ENCODE results near the gene DEF6. TPM values are rescaled to one million over a fixed set of nuclear protein-coding genes. Genes with fewer than 3 reads are reported as not detected.

DEF6 gene
- total and polyA plus RNA-seq, 2 of the 13 experiments (the other 11 are each of a cell fraction or from before 2014, with no cell fraction given) = 5.2 to 10.0 TPM

- TF ChIP-seq ARID4A (CRISPR knock-in tag; IDR thresholded peaks at IDR 0.05; ENCODE audit: borderline replicate concordance) (peak; percentile 66; the same call in 1 of the 2 replicates), ZNF331 (CRISPR knock-in tag; IDR thresholded peaks at IDR 0.05) (peak; percentile 83), REPIN1 (CRISPR knock-in tag; IDR thresholded peaks at IDR 0.05; ENCODE audit: borderline replicate concordance, low read depth) (peak; percentile 55; the same call in 1 of the 2 replicates), HOXA3 (CRISPR knock-in tag; IDR thresholded peaks at IDR 0.05) (peak; percentile 85), KAT8 (CRISPR knock-in tag; IDR thresholded peaks at IDR 0.05) (peak; percentile 79), RFXAP (CRISPR knock-in tag; IDR thresholded peaks at IDR 0.05; ENCODE audit: borderline replicate concordance) (0 out of 2 replicates have a peak, but pooled peaks have one; percentile 41), GABPB1 (CRISPR knock-in tag; IDR thresholded peaks at IDR 0.05) (peak; percentile 50), KDM3A (CRISPR knock-in tag; IDR thresholded peaks at IDR 0.05; ENCODE audit: low read depth) (peak; percentile 85), TFDP1 (CRISPR knock-in tag; IDR thresholded peaks at IDR 0.05; ENCODE audit: borderline replicate concordance) (peak; percentile 39; the same call in 1 of the 2 replicates), ZNF501 (CRISPR knock-in tag; IDR thresholded peaks at IDR 0.05) (peak; percentile 34; the same call in 1 of the 2 replicates), LBX2 (CRISPR knock-in tag; IDR thresholded peaks at IDR 0.05; ENCODE audit: borderline replicate concordance) (peak; percentile 74; the same call in 1 of the 2 replicates), ZNF292 (CRISPR knock-in tag; IDR thresholded peaks at IDR 0.05; ENCODE audit: borderline replicate concordance, low read depth) (peak; percentile 98; the same call in 1 of the 2 replicates), BCL3 (CRISPR knock-in tag; IDR thresholded peaks at IDR 0.05) (peak; percentile 72; the same call in 1 of the 2 replicates), MYNN (CRISPR knock-in tag; IDR thresholded peaks at IDR 0.05; ENCODE audit: low read depth) (peak; percentile 98; the same call in 1 of the 2 replicates), ZNF343 (CRISPR knock-in tag; IDR thresholded peaks at IDR 0.05) (0 out of 2 replicates have a peak, but pooled peaks have one; percentile 38), DRAP1 (CRISPR knock-in tag; IDR thresholded peaks at IDR 0.05) (peak; percentile 83), MNT (IDR thresholded peaks at IDR 0.05) (peak; percentile 15; the same call in 1 of the 2 replicates), RCOR2 (CRISPR knock-in tag; IDR thresholded peaks at IDR 0.05) (peak; percentile 76)
These were observed 34.7 kb downstream of the DEF6 start (continued) for GRCh38 chr6:35332074-35332887.

Measured in HepG2 (cell line).